K562 (cell line): Measurements from ENCODE around the gene ECM2. TPM values are rescaled to one million over a fixed set of nuclear protein-coding genes. Genes with fewer than 3 reads are reported as not detected.

Source experiments
- ATAC-seq: fragments of 200-7000 bp; cut with Tn5 transposase; 3 replicates; pipeline ENCODE4 v1.9.1; 2020; ENCODE audit warnings: moderate library complexity
- BruUV-seq: library from RNA; stranded (reverse); fragments of 400-500 nt; replicated peaks from 2 replicates; lab custom pipeline; 2021; lab: Mats Ljungman, UMichigan
- CTCF ChIA-PET: fragments of 300-600 bp; formaldehyde crosslinking; extraction: SDS; loops from one replicate; lab custom pipeline; 2021; ENCODE audit warnings: low intra/inter-chr PET ratio; lab: Yijun Ruan, JAX
- POLR2A ChIA-PET: fragments of 300-600, 350-650 bp; sonication (Branson Sonifier 250); formaldehyde crosslinking; extraction: SDS; loops from one replicate; lab custom pipeline; 2021; ENCODE audit warnings: antibody characterized with exemption, inconsistent platforms; lab: Yijun Ruan, JAX
- DNase-seq, 4 experiments: peaks; one replicate each; pipeline versions ENCODE4 v3.0.0 to v3.0.0-alpha.2; 2011 to 2018; ENCODE audit warnings: low spot score in 3 of 4, mixed read lengths in 3 of 4; ENCODE audit errors: extremely low read depth in 1 of 4
- FAIRE-seq: peaks from 2 replicates; lab custom pipeline; 2011; peaks lifted over from hg19 to GRCh38; lab: Jason Lieb, UNC
- H2AFZ ChIP-seq: 2 replicates; pipeline ENCODE4 v1.6.0; 2011; ENCODE audit warnings: low read depth, low read length, control low read depth, inconsistent platforms
- H3K27ac ChIP-seq: fragments of 200-600 bp; 3 replicates; pipeline ENCODE4 v1.8.0; 2011; ENCODE audit warnings: low read depth, mild to moderate bottlenecking, control low read depth, inconsistent platforms, low read length, moderate library complexity, mixed read lengths; ENCODE audit errors: extremely low read depth
- H3K27me3 ChIP-seq, 2 experiments: fragments of 300-600 bp in 1 of 2; 2 replicates in 1 of 2; 3 replicates in 1 of 2; pipeline versions ENCODE4 v1.6.0 to v1.8.0; 2011; ENCODE audit warnings: inconsistent platforms in 2 of 2, low read length in 2 of 2, mild to moderate bottlenecking in 1 of 2, mixed read lengths in 1 of 2, moderate library complexity in 1 of 2; ENCODE audit not compliant: control insufficient read depth in 2 of 2, insufficient read depth in 2 of 2
- H3K36me3 ChIP-seq: fragments of 300-600 bp; 3 replicates; pipeline ENCODE4 v1.8.0; 2011; ENCODE audit warnings: mild to moderate bottlenecking, low read length, inconsistent platforms; ENCODE audit not compliant: control insufficient read depth, insufficient read depth
- H3K4me1 ChIP-seq, 2 experiments: fragments of 200-600 bp in 1 of 2; replicated peaks in 1 of 2; 2 replicates in 1 of 2; 3 replicates in 1 of 2; pipeline versions ENCODE4 v1.5.1 to v1.8.0; 2011; ENCODE audit warnings: inconsistent platforms in 2 of 2, low read length in 2 of 2, mild to moderate bottlenecking in 1 of 2, mixed read lengths in 1 of 2, moderate library complexity in 1 of 2; ENCODE audit not compliant: control insufficient read depth in 2 of 2, insufficient read depth in 2 of 2
- H3K4me2 ChIP-seq: 2 replicates; pipeline ENCODE4 v1.6.1; 2011; ENCODE audit warnings: low read length, control low read depth, inconsistent platforms, mixed read lengths; ENCODE audit not compliant: insufficient read depth
- H3K4me3 ChIP-seq: fragments of 200-600 bp; sonication (generic), shearing (Covaris generic); 2 replicates; pipeline ENCODE4 v1.5.1; 2016; ENCODE audit warnings: control low read depth, inconsistent platforms
- H3K79me2 ChIP-seq: fragments of 200-600 bp; 3 replicates; pipeline ENCODE4 v1.8.0; 2011; ENCODE audit warnings: low read length, inconsistent platforms; ENCODE audit not compliant: control insufficient read depth, insufficient read depth
- H3K9ac ChIP-seq, 2 experiments: 2 replicates each; pipeline versions ENCODE4 v1.6.0 to v1.6.1; 2011; ENCODE audit warnings: low read depth in 2 of 2, low read length in 2 of 2, control low read depth in 1 of 2, inconsistent platforms in 1 of 2, mild to moderate bottlenecking in 1 of 2, mixed read lengths in 1 of 2; ENCODE audit not compliant: insufficient read depth in 1 of 2
- H3K9me1 ChIP-seq: one replicate; pipeline ENCODE4 v1.6.0; 2011; ENCODE audit warnings: inconsistent platforms, mild to moderate bottlenecking, low read length, moderate library complexity; ENCODE audit not compliant: control insufficient read depth, insufficient read depth
- H3K9me3 ChIP-seq: replicated peaks from 2 replicates; pipeline ENCODE4 v1.5.1; 2011; ENCODE audit warnings: low read depth, low read length, inconsistent platforms; ENCODE audit not compliant: control insufficient read depth, insufficient read depth
- H4K20me1 ChIP-seq: replicated peaks from 2 replicates; pipeline ENCODE4 v1.6.1; 2011; ENCODE audit warnings: low read length, inconsistent platforms, mixed read lengths; ENCODE audit not compliant: control insufficient read depth, insufficient read depth
- IRF2 ChIP-seq: sonication (generic); formaldehyde crosslinking; IDR thresholded peaks from 2 replicates; pipeline ENCODE4 v1.8.1; 2022; ENCODE audit warnings: mild to moderate bottlenecking, missing genetic modification reagents
- SMAD2 ChIP-seq: fragments of 150-350 bp; IDR thresholded peaks from 2 replicates; pipeline ENCODE4 v1.6.1; 2014; ENCODE audit warnings: low read depth, mild to moderate bottlenecking, low read length
- TFAM ChIP-seq: fragments of 250-450 bp; sonication (Bioruptor Pico); conservative IDR thresholded peaks from 2 replicates; pipeline ENCODE4 v1.5.0; 2021; ENCODE audit warnings: mild to moderate bottlenecking, moderate library complexity
- ZBTB8A ChIP-seq: fragments of 450-650 bp; IDR thresholded peaks from 2 replicates; pipeline ENCODE4 v1.6.1; 2018; ENCODE audit warnings: mild to moderate bottlenecking, moderate library complexity; ENCODE audit not compliant: partially characterized antibody
- ZNF347 ChIP-seq: fragments of 450-650 bp; formaldehyde crosslinking; IDR thresholded peaks from 2 replicates; pipeline ENCODE4 v1.4.0; 2020; ENCODE audit warnings: low read depth, mild to moderate bottlenecking, moderate library complexity
- ZNF583 ChIP-seq: fragments of 250-450 bp; sonication (Bioruptor Pico); IDR thresholded peaks from 2 replicates; pipeline ENCODE4 v1.4.0; 2020
- WGBS: fragments of 100-300 bp; shearing (Covaris generic); methylation state at CpG from one replicate; pipeline ENCODE4 v1.1.6; 2016; ENCODE audit warnings: low coverage, mixed read lengths; ENCODE audit not compliant: insufficient coverage; ENCODE audit errors: missing lambda C conversion rate; 5-methylcytosine and 5-hydroxymethylcytosine counted together
- in situ Hi-C: fragments of 300-500 bp; cut with MboI; formaldehyde crosslinking; loops from 4 replicates; pipeline ENCODE4 v1.15.0; 2018; ENCODE audit warnings: inconsistent platforms, mixed read lengths
- intact Hi-C: fragments of 100-400 bp; cut with micrococcal nuclease; formaldehyde crosslinking; loops from 2 replicates; pipeline ENCODE4 v1.14.2; 2022
- polyA plus RNA-seq, 8 experiments: library from polyadenylated mRNA; depleted of rRNA in 4 of 8; stranded (reverse) in 5 of 8; unstranded in 3 of 8; fragments of >200 nt; fragmentation: Nextera tagmentation in 2 of 8; fragmentation: Illumina TruSeq in 1 of 8; extraction: Ambion mirVana in 2 of 8; extraction: Trizol in 1 of 8; gene quantifications; 2 replicates each; pipeline versions ENCODE4 v1.2.1 to v1.2.3, GENCODE V29; 2011 to 2014; ENCODE audit warnings: inconsistent platforms in 1 of 8, missing spikeins in 1 of 8
- total RNA-seq, 7 experiments: library from RNA; depleted of rRNA in 6 of 7; stranded (reverse); fragments of >200 nt in 6 of 7; fragmentation: Illumina TruSeq in 2 of 7; extraction: Trizol in 2 of 7; gene quantifications; 2 replicates each; pipeline versions ENCODE4 v1.2.1 to v1.2.3, GENCODE V29; 2011 to 2021; ENCODE audit warnings: low replicate concordance in 1 of 7
- TF ChIP-seq, protein P1 (sequence below): sonication (generic); formaldehyde crosslinking; IDR thresholded peaks from 2 replicates; pipeline ENCODE4 v1.8.0; 2022; ENCODE audit warnings: mild to moderate bottlenecking, missing genetic modification reagents
- TF ChIP-seq, protein P2 (sequence below): fragments of 450-650 bp; IDR thresholded peaks from 2 replicates; pipeline ENCODE4 v1.6.1; 2018; ENCODE audit warnings: mild to moderate bottlenecking, low read depth; ENCODE audit not compliant: partially characterized antibody
- TF ChIP-seq, protein P3 (sequence below): fragments of 450-650 bp; IDR thresholded peaks from 2 replicates; pipeline ENCODE4 v1.6.1; 2017; ENCODE audit warnings: mild to moderate bottlenecking, moderate library complexity

ECM2 gene
- total and polyA plus RNA-seq, 9 of the 15 experiments (the other 6 are each of a cell fraction or from before 2014, with no cell fraction given), result 0.03 to 0.07 TPM; not detected in 7

DNA sequence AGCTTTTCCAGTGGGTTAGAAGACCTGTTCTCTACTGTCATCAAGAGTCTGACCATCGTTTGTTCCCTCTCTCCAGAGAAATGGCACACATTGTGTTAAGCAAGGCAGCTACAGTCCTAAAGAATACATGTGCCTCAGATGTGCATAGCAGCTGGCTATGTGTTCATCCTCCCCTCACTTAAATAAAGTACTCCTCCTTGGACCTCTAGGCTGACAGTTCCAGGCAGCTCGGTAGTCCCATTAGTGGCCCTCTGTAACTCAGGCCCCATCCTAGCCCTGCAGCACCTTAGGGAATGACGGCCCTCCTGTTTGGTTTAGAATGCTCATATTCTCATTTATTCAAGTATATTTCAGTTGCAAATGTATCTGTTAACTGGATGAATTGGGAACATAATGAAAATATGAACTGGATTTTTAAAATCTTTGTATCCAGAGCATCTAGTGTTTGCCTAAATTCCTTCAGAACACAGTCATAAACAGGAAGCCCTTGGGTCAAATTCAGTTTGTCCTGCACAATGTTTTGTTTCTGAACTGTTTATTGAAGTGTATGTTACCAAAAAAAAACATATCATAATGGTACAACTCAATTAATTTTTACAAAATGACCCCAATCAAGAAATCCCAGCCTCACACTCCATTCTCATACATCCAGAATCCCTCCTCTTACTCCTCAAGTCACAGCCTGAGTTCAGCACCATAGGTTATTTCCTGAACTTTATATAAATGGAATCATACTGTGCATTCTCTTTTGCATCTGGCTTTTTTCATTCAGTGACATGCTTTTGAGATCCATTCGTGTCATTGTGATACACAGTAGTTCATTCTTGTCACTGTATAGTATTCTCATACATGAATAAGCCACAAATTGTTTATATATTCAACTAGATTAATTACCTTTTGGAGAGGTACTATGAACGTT lies 51.9 kb downstream of the ECM2 start:
- H2AFZ ChIP-seq, result no peak overlapping the region
- ATAC-seq, result no peak
- H3K9ac ChIP-seq, result no peak overlapping the region
- intact Hi-C loops, result no loop called here
- POLR2A ChIA-PET, result interaction anchor here (1.0 kb wide), 1 partner anchor 10 kb away, joined by 3 read pairs; no protein-coding TSS in a partner anchor
- H3K27ac ChIP-seq, result no peak overlapping the region
- H3K4me1 ChIP-seq, result peaks cover 0 to 2% of the 10 kb centered on the region in 2 experiments; a peak in 2 of 5 replicates
- DNase-seq, result no peak
- no peaks in the 10 kb centered on the region for H3K79me2 ChIP-seq
- H3K27me3 ChIP-seq, result no peaks in the 10 kb centered on the region
- no peaks in the 10 kb centered on the region for H3K36me3 ChIP-seq
- FAIRE-seq, result no peak
- WGBS, result 60% methylated on average over 5 of the region's 5 CpGs
- no peak for TF ChIP-seq ZBTB8A
- no peak for TF ChIP-seq IRF2 (CRISPR knock-in tag)
- TF ChIP-seq ZNF583 (CRISPR knock-in tag), result no peak
- TF ChIP-seq SMAD2, result no peak
- no peak for TF ChIP-seq TFAM (CRISPR knock-in tag)
- TF ChIP-seq, protein P1, sequence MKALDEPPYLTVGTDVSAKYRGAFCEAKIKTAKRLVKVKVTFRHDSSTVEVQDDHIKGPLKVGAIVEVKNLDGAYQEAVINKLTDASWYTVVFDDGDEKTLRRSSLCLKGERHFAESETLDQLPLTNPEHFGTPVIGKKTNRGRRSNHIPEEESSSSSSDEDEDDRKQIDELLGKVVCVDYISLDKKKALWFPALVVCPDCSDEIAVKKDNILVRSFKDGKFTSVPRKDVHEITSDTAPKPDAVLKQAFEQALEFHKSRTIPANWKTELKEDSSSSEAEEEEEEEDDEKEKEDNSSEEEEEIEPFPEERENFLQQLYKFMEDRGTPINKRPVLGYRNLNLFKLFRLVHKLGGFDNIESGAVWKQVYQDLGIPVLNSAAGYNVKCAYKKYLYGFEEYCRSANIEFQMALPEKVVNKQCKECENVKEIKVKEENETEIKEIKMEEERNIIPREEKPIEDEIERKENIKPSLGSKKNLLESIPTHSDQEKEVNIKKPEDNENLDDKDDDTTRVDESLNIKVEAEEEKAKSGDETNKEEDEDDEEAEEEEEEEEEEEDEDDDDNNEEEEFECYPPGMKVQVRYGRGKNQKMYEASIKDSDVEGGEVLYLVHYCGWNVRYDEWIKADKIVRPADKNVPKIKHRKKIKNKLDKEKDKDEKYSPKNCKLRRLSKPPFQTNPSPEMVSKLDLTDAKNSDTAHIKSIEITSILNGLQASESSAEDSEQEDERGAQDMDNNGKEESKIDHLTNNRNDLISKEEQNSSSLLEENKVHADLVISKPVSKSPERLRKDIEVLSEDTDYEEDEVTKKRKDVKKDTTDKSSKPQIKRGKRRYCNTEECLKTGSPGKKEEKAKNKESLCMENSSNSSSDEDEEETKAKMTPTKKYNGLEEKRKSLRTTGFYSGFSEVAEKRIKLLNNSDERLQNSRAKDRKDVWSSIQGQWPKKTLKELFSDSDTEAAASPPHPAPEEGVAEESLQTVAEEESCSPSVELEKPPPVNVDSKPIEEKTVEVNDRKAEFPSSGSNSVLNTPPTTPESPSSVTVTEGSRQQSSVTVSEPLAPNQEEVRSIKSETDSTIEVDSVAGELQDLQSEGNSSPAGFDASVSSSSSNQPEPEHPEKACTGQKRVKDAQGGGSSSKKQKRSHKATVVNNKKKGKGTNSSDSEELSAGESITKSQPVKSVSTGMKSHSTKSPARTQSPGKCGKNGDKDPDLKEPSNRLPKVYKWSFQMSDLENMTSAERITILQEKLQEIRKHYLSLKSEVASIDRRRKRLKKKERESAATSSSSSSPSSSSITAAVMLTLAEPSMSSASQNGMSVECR, result no peak
- no peak for TF ChIP-seq ZNF347 (CRISPR knock-in tag)
- TF ChIP-seq, protein P2, sequence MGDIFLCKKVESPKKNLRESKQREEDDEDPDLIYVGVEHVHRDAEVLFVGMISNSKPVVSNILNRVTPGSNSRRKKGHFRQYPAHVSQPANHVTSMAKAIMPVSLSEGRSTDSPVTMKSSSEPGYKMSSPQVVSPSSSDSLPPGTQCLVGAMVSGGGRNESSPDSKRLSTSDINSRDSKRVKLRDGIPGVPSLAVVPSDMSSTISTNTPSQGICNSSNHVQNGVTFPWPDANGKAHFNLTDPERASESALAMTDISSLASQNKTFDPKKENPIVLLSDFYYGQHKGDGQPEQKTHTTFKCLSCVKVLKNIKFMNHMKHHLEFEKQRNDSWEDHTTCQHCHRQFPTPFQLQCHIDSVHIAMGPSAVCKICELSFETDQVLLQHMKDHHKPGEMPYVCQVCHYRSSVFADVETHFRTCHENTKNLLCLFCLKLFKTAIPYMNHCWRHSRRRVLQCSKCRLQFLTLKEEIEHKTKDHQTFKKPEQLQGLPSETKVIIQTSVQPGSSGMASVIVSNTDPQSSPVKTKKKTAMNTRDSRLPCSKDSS, result no peak
- TF ChIP-seq, protein P3, sequence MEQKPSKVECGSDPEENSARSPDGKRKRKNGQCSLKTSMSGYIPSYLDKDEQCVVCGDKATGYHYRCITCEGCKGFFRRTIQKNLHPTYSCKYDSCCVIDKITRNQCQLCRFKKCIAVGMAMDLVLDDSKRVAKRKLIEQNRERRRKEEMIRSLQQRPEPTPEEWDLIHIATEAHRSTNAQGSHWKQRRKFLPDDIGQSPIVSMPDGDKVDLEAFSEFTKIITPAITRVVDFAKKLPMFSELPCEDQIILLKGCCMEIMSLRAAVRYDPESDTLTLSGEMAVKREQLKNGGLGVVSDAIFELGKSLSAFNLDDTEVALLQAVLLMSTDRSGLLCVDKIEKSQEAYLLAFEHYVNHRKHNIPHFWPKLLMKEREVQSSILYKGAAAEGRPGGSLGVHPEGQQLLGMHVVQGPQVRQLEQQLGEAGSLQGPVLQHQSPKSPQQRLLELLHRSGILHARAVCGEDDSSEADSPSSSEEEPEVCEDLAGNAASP, result no peak
- in situ Hi-C loops, result no loop called here
- BruUV-seq, result no TSS peak
- no peaks in the 10 kb centered on the region for H3K9me1 ChIP-seq
- no peak overlapping the region for H3K4me2 ChIP-seq
- CTCF ChIA-PET, result interaction anchor here (0.6 kb wide), 1 partner anchor 696 kb away, joined by 4 read pairs; no protein-coding TSS in a partner anchor
- no peak overlapping the region for H3K4me3 ChIP-seq
- no peaks in the 10 kb centered on the region for H3K9me3 ChIP-seq
- no peaks in the 10 kb centered on the region for H4K20me1 ChIP-seq
